NCI-H82 treated with DMSO at 0.1 percent for 48 hours (cell line): ENCODE measurements around the gene ERP44.
"Not testable (repeated sequence)": the region's sequence is repeated elsewhere in the genome, so short reads cannot be mapped to it uniquely, and the experiment has no call there.

Experiments used
- DNase-seq: peaks from one replicate; lab custom pipeline; 2025; ENCODE audit not compliant: unreplicated experiment; lab: John Stamatoyannopoulos, UW

Gene ERP44

DNA sequence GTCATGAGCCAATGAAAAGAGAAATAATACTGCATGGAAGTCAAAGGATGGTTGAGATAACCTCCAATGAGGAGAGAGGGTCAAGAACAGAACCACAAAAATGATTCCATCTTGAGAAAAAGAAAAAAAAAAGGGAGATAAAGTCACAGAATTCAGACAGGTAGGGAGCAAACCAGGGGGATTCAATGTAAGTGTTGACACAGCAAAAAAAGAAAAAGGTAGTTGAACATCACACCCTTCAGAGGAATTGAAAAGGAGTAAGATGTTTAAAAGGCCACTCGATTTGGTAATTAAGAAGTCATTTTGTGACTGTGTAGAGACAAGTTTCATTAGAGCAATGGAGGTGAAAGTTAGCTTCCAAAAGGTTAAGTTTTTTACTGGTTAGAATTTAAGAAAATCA lies 79.3 kb downstream of the ERP44 start:
- no peak for DNase-seq

DNA sequence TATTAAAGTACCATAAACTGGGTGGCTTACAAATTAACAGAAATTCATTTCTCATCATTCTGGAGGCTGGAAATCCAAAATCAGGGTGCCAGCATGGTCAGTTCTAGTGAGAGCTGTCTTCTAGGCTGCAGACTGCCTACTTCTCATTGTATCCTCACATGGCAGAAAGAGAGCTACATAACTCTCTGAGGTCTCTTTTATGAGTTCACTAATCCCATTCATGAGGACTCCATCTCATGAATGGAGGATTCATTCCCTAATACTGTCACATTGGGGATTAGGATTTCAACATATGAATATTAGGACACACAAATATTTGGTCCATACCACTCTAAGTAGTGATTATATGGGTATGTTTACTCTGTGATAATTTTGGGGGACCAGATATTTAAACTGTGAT lies 84.0 kb downstream of the ERP44 start:
- no peak for DNase-seq

DNA sequence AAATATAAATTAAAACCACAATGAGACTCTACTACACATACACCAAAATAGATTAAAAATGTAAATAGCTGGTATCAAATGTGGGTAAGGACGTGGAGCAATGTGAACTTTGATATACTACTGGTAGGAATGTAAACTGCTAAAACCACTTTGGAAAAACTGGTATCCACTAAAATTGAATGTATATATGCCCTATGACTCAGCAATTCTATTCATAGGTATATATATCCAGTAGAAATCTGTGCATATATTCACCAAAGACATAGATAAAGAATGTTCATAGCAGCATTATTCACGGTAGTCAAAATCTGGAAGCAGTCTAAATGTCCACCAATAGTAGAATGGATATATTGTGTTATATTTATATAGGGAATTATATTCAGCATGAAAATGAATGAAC lies 85.2 kb downstream of the ERP44 start:
- DNase-seq = no peak

DNA sequence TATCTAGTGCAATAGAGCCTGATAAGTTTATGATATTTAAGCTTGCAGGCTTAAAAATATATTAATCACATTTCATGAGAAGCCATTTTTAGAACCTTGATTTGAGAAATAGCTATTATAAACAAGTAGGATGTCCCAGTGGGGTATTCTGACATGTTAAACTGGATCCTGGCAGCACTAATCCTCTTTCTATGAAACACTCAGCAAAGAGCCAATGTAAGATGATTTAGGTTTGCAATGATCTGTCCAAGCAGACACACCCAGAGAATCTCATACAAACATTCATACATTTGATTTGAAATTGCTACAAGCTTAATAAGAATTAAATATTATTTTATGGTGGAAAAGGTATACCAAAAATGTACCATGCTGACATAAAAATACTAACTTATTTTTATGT lies 86.5 kb downstream of the ERP44 start:
- DNase-seq = no peak

- DNase-seq = peak; percentile 56
Measured at GRCh38 chr9:100011062-100011681, 87.6 kb downstream of the ERP44 start.

- DNase-seq = no peak
Measured at GRCh38 chr9:99999797-100000196, 99.0 kb downstream of the ERP44 start.

GRCh38 chr9:99998866-99999265 lies 99.9 kb downstream of the ERP44 start:
- DNase-seq = no peak

- DNase-seq = no peak
Measured at GRCh38 chr9:99998266-99998665, 100.5 kb downstream of the ERP44 start.

DNA sequence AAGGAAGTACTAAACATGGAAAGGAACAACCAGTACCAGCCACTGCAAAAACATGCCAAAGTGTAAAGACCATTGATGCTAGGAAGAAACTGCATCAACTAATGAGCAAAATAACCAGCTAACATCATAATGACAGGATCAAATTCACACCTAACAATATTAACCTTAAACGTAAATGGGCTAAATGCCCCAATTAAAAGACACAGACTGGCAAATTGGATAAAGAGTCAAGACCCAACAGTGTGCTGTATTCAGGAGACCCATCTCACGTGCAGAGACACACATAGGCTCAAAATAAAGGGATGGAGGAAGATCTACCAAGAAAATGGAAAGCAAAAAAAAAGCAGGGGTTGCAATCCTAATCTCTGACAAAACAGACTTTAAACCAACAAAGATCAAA lies 108.3 kb downstream of the ERP44 start:
- not testable (repeated sequence) for DNase-seq

DNA sequence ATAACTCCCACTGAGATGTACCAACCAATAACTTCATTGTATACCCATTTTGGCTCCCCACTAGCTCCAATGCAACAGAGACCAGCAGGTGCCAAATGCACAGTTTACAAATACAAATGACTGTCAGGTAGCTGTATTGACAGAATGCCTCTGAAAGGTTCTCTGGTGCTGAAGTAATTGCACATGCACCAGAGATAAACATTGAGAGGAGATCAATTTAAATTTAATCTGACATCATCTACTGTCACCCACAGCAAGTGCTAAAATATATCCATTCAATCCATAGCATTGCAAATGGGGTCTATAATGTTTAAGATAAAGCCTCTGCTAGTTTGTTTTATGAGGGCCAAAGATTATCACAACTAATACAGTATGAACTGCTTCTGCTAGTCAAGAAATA lies 112.2 kb downstream of the ERP44 start:
- DNase-seq = no peak

GRCh38 chr9:99980598-99980997 lies 118.2 kb downstream of the ERP44 start:
- no peak for DNase-seq

GRCh38 chr9:99978221-99978620 lies 120.6 kb downstream of the ERP44 start:
- DNase-seq = no peak

- DNase-seq = no peak
Measured at GRCh38 chr9:99977033-99977792, 121.6 kb downstream of the ERP44 start.

- DNase-seq = no peak
Measured at GRCh38 chr9:99973455-99973854, 125.3 kb downstream of the ERP44 start.

DNA sequence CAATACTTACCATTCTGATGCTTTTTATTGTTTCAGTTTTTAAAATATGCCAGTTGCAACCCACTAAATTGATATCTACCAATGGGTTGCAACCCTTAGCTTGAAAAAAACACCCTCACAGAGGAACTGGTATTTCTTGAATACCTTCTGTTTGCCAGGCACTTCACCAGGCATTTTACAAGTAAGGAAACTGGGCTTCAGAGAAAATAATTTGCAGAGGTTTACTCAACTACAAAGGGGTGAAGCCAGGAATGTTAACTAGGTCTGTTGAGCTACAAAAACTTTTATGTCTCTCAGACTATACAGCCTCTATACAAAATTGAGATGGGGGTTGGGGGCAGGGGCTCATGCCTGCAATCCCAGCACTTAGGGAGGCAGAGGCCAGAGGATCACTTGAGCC lies 127.4 kb downstream of the ERP44 start:
- DNase-seq = no peak

GRCh38 chr9:99970481-99970880 lies 128.3 kb downstream of the ERP44 start:
- no peak for DNase-seq

DNA sequence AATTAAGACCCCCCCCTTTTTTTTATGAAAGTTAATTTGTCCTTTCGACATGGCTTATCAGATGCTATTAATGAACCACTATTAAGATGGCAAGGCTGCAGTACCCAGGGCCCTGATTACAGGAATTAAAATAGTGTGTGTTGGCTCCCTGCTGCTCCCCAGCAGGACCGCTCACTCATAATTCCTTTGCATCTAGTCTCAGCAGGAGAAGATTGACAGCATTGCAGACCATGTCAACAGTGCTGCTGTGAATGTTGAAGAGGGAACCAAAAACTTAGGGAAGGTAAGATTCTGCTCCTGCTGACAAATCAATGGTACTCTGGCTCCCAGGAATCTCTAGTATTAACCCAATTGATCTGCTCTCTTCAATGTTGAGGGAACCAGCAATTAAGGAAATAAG lies 131.3 kb downstream of the ERP44 start:
- no peak for DNase-seq

DNA sequence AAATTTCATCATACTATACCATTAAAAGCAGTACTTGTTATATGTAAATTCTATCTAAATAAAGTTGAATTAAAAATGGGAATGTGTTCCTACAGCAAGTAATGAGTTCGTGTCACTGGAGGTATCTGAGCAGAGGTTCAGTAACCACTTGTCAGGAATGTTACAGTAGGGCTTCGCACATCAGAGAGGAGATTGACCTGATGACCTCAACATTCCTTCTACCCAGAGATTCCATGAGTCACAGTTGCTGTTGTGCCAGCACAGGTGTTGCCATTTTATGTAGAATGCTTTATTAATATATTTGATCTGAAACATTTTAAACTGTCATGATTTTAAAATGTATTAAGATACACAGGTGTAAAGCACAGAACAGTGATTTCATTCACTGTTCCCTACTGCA lies 132.1 kb downstream of the ERP44 start:
- DNase-seq = no peak

GRCh38 chr9:99966001-99966400 lies 132.8 kb downstream of the ERP44 start:
- DNase-seq = no peak

GRCh38 chr9:99964336-99964735 lies 134.5 kb downstream of the ERP44 start:
- no peak for DNase-seq

- DNase-seq = no peak
Measured at GRCh38 chr9:99962680-99963261, 136.0 kb downstream of the ERP44 start.

DNA sequence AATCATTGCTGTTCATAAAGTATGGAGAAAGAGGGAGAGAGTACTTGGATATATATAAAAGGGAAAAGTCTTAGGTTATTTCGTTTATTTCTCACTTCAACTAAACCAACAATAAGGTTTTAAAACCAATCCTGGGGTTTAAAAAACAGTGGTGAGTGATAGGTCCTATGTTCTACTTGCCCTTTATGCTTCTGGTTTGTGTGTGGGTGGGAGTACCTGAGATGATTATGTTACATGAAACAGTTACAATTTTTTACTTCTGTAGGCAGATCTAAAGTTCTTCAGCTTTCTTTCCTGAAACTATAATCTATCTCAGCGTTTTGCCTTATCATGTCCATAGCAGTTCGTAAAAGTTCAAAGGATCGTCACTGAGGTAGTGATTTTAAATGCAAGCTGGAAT lies 143.2 kb downstream of the ERP44 start:
- no peak for DNase-seq

DNA sequence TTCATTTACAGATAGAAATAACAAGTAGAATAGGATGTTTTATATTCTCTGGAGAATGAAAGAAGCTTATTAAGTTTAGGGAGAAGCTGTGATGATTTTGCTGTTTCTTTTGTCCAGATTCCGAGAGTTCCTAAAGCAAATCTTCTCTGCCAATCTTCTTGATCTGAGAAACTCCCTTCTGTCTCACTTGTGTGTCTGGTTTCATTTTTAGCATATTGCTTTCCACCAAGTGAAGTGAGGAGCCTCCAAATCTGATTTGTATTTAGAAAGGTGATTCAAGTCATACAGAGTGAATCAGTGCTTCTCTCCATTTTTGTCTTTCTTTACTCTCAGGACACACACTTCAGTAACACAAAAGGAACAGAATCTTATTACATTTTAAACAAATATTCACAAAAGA lies 144.0 kb downstream of the ERP44 start:
- no peak for DNase-seq
